Epidermal melanocyte (primary cell): ENCODE measurements around the gene MACROD2.

Experiments used
- DNase-seq: peaks from one replicate; pipeline ENCODE4 v3.0.0; 2011; ENCODE audit warnings: low spot score; ENCODE audit not compliant: insufficient read length

MACROD2 gene

DNA sequence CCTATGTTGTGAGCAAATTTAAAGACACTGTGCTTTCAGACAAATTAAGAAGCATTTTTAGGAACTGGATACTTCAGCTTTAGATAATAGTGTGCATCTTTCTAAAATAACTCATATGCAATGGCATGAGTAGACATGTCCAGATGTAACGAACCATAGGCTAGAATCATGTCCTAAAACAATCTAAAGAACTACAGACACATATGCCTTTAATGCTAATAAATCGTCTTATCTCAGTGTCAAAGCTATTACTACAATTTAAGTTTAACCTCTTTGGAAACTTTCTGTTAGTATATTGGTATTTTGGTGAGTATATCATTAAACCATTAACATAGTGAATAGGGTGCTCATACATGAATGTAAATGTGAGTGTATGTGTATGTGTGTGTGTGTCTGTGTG is 1250.6 kb downstream of the MACROD2 start:
- no peak for DNase-seq

- DNase-seq, result no peak
Measured at GRCh38 chr20:15248618-15249395, 1253.5 kb downstream of the MACROD2 start.

- DNase-seq, result no peak
Measured at GRCh38 chr20:15251171-15251570, 1255.9 kb downstream of the MACROD2 start.

GRCh38 chr20:15252304-15252703 is 1257.0 kb downstream of the MACROD2 start:
- DNase-seq, result no peak

DNA sequence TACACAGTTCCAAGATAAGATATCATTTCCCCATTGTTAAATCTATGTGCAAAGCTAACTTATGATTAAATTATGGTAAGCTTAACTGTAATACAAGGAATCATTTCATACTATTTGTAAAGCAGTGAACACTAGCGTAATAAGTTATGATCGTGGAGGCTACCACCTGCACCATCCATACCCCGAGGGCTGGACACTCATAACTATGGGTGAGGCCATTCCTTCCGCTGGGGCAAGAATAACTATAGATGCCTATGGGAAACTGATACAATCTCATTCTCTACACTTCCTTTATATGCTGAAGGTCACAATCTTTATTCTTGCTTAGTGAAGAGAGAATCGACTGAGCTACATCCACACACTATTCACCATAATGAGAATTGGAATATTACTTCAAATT is 1258.1 kb downstream of the MACROD2 start:
- no peak for DNase-seq

DNA sequence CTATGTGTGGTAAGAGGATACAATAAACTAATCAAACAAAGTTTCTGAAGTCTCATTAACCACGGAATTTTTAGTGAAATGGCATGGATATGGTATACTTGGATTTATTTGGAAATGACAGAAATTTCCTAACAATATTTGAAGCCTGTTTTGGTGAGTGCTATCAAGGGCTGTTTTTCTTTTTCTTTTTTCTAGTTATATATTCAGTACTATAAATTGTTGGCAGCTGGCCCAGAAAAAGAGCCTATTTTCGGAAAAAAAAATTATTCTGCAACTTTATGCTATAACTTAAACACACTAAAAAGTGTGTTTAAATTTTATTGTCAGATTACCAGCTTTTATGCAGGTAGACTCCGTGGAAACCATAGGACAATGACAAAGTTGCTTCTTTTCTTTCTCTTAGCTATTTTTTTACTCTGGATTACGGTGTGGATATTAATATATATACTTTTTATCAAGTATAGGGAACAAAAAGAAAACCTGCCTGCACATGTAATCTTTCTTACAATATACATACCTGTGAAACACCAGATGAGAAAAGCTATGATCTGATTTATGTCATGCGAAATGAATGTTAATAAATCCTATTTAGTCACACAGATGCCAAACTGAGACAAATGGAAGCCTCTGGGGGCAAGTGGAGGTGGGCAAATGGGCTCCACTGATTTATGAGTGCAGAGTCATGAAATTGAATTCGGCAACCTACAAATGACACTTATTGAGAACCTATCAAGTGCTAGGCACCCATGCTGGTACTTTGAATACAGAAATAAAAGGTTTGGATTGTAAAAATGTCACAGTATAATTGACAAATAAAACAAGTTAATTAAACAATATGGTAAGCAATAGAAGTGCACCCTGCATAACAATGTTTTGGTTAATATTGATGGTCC is 1261.6 kb downstream of the MACROD2 start:
- DNase-seq, result no peak

DNA sequence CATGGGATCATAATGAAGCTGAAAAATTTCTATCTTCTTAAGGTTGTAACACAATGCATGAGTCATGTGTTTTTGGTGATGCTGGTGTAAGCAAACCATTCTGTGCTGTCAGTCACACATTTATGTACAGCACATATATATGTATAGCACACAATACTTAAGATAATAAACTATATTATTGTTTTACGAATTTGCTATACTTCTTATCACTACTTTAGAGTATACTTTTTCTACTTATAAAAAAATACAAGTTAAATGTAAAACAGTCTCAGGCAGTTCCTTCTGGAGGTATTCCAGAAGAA is 1262.2 kb downstream of the MACROD2 start:
- DNase-seq, result no peak

DNA sequence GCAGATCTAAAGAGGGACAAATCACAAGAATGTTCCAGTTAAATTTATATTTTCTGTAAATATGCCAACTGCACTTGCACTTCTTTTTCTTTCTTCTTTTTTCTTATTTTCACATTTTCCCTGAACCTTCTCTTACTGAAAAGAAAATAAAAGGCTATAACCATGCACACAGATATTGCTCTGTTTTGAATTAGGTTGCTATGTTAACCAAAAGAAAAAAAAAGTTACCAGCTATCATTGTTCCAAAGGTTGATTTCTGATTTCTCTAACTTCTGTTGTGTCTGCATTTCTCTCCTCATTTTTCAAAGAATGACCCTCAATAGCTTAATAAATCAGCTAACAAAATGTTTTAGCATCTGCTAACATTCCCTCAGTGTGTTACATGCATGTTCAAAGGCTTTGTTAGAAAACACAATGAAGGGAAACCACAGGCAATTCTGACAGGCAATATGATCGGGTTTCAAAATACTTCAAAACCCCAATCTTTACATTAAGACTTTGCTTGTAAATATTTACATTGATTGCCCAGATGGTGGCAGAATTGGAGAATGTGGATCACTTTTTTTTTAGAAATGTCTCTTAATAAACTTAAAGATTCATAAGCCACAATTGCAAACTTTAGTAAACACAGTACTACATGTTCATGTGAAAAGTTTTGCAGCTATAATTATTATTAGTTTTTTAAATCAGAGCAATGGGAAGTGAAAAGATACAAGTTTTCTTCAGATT is 1270.4 kb downstream of the MACROD2 start:
- DNase-seq, result no peak

DNA sequence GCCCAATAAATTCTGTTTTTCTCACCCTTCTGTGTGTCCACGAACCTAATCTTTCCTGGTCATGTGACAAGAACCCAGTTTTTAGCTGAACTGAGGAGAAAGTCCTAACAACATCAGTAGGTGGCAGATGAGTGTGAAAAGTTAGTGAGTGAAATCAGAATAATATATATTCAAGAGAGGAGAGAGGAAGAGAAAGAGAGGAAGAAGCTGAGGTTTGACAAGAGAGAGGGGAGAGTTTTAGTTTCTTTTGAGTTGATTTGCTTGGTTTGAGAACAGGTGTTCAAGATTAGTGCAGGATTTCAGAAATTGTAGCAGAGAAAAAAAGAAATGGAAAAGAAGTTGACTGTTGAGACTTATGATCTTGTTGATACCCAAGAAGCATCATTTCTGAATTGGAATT is 1272.6 kb downstream of the MACROD2 start:
- no peak for DNase-seq

DNA sequence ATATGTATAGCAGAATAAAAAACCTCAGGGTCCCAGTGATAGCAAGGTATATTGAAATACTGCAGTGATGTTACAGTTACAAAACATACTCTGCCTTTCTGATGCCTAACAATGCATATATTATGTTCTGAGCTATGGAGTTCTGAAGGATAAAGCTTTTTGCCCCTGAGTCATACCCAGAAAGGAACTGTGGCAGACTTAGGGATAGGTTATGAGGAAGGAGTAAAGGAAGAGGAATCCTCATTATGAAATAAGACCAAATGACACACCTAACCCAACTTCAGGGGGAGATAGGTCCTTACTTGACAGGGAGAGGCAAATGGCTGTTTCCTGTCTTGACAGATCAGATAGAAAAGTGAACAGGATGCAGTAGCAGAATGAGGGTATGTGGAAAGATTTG is 1282.7 kb downstream of the MACROD2 start:
- DNase-seq, result no peak

- DNase-seq, result no peak
Measured at GRCh38 chr20:15287329-15287728, 1292.0 kb downstream of the MACROD2 start.

DNA sequence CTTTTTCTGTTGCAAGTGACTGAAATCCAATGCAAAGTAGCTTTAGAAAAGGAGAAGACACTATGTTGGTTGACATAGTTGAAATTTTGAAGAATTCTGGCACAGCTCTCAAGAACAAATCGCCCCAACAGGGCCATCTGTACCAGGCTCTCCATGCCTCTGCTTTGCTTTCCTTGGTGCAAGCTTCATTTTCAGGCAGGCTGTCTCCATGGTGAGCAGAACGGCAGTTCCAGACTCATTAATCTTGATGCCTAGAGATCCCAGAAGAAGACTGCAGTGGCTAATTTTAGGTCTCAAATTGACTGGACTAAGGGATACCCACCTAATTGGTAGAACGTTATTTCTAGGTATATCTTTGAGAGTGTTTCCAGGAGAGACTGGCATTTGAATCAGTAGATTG is 1292.8 kb downstream of the MACROD2 start:
- no peak for DNase-seq

- no peak for DNase-seq
Measured at GRCh38 chr20:15289337-15289736, 1294.0 kb downstream of the MACROD2 start.

- DNase-seq, result no peak
Measured at GRCh38 chr20:15292405-15292804, 1297.1 kb downstream of the MACROD2 start.

DNA sequence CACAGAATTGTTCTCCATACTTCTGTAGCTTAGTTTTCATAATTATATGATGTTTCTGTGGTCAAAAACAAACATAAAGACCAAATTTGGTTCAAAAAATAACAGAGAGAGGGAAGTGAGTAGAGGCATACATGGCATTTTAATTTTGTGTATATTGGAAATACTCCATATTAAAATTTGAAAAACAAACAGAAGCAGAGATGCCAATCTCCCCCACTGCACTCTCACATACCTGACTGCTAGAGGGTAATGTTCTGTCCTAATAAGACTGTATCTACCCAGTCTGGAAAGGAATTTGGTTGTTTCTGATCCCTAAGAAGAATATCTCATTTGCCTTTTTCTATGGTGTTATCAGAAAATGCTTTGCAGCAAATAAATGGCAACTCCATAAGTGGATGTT is 1301.1 kb downstream of the MACROD2 start:
- DNase-seq, result no peak

GRCh38 chr20:15297059-15297875 is 1302.0 kb downstream of the MACROD2 start:
- no peak for DNase-seq

- DNase-seq, result no peak
Measured at GRCh38 chr20:15302075-15302474, 1306.8 kb downstream of the MACROD2 start.

GRCh38 chr20:15310361-15310760 is 1315.0 kb downstream of the MACROD2 start:
- no peak for DNase-seq

DNA sequence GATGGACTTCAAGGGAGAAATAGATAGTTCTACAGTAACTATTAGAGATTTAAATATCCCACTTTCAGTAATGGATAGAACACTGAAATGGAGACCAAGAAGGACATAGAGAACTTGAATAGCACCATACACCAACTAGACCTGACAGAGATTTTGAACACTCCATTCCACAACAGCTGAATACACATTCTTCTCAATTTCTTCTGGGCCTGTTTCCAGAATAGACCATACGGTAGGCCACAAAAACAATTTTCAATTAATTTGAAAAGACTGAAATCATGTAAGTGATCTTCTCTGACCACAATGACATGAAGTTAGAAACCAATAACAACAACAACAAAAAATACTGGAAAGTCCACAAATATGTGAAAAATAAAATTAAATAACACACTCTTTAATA is 1321.2 kb downstream of the MACROD2 start:
- no peak for DNase-seq

DNA sequence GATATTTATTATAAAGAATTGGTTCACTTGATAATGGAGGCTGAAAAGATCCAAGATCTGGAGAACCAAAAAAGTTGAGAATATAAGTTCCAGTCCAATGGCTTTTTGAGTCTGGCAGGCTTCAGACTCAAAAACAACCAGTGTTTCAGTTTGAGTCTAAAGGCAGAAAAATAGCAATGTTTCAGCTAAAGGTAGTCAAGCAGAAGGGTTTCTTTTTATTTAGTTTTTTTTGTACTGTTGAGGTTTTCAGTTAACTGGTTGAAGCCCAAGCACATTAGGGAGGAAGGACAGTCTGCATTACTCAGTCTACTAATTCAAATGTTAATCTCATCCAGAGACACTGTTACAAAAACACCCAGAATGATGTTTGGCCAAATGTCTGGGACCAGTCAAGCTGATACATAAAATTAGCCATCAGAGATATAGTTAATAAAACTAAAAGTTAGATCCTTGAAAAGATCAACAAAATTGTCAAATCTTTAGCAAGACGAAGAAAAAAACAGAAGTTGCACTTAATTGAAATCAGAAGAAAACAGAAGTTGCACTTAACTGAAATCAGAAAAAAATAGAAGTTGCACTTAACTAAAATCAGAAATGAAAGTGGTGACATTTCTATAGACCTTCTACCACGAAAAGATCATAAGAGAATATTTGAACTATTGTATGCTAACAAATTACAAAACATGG is 1322.4 kb downstream of the MACROD2 start:
- no peak for DNase-seq

GRCh38 chr20:15318682-15319081 is 1323.4 kb downstream of the MACROD2 start:
- no peak for DNase-seq
